GM19395 (cell line): ENCODE measurements around the gene OR4F15.

Experiments used
- ATAC-seq: cut with Tn5 transposase; IDR thresholded peaks from one replicate; pipeline ENCODE4 v1.9.1; 2021; ENCODE audit warnings: mild to moderate bottlenecking, moderate library complexity; ENCODE audit not compliant: unreplicated experiment

The OR4F15 gene

DNA sequence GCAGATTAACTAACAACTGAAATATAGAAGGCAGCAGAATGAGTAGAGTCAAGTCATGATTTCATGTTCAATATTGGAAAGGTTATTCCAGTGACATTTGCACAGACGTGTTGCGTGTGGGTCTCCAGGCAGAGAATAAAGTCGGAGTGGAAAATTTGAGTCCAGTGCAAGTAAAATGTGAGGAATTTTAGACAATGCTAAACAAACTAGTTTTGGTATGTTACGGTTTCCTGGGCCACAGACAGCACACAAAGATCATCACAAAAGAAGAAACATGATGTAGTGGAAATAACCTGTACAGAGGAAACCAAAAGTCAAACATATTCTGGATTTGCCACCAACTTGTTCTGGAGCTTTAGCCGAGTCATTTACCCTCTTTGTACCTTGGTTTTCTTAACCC lies 8.3 kb upstream of the OR4F15 start:
- ATAC-seq, result no peak

GRCh38 chr15:101804375-101804774 lies 7.6 kb upstream of the OR4F15 start:
- no peak for ATAC-seq

DNA sequence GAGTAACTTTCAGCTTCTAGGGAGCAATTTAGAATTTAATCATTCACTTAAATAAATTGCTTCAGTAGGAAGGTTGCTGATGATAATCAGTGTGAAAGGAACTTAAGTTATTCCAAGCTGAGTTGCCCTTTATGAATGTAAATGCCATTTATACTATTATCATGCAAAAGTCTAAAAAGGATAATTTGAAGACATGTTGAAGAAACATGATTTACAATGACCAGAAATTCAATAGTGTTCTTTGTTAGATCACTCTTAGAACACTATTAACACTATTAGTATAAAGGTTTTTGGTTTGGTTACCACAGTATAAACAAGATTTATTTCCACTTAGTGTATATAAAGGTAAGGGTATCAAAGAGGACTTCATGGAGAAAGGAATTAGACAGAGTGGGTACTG lies 7.1 kb upstream of the OR4F15 start:
- no peak for ATAC-seq

DNA sequence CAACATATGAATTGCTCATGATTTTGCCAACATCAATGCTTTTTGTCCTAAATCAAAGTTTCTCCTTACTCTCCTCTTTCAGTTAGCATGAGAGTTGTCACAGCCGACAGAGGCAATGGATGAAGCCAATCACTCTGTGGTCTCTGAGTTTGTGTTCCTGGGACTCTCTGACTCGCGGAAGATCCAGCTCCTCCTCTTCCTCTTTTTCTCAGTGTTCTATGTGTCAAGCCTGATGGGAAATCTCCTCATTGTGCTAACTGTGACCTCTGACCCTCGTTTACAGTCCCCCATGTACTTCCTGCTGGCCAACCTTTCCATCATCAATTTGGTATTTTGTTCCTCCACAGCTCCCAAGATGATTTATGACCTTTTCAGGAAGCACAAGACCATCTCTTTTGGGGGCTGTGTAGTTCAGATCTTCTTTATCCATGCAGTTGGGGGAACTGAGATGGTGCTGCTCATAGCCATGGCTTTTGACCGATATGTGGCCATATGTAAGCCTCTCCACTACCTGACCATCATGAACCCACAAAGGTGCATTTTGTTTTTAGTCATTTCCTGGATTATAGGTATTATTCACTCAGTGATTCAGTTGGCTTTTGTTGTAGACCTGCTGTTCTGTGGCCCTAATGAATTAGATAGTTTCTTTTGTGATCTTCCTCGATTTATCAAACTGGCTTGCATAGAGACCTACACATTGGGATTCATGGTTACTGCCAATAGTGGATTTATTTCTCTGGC lies 6.2 kb upstream of the OR4F15 start:
- no peak for ATAC-seq

- ATAC-seq, result no peak
These were observed 4.6 kb upstream of the OR4F15 start for GRCh38 chr15:101807345-101807945.

- ATAC-seq, result no peak
These were observed 3.8 kb upstream of the OR4F15 start for GRCh38 chr15:101808201-101808600.

DNA sequence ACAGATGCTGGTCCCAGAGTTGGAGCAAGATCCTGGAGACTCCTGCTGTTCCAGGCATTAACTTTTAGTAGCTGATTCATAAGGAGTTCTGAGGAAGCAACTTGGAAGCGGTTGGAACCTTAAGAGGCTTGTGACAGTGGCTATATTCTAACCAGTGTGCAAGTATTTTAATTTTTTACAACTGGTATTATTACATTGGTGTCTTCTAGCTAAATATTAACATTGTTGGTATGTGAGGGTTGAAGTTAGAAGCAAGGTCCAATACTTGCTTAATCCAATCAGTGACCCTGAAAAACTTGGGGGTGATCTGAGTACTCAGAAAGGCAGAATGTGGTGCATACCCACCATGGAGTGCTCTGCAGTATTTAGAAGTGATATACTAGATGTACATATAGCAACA lies 1.5 kb upstream of the OR4F15 start:
- ATAC-seq, result no peak

GRCh38 chr15:101810876-101811275 lies 1.1 kb upstream of the OR4F15 start:
- no peak for ATAC-seq

DNA sequence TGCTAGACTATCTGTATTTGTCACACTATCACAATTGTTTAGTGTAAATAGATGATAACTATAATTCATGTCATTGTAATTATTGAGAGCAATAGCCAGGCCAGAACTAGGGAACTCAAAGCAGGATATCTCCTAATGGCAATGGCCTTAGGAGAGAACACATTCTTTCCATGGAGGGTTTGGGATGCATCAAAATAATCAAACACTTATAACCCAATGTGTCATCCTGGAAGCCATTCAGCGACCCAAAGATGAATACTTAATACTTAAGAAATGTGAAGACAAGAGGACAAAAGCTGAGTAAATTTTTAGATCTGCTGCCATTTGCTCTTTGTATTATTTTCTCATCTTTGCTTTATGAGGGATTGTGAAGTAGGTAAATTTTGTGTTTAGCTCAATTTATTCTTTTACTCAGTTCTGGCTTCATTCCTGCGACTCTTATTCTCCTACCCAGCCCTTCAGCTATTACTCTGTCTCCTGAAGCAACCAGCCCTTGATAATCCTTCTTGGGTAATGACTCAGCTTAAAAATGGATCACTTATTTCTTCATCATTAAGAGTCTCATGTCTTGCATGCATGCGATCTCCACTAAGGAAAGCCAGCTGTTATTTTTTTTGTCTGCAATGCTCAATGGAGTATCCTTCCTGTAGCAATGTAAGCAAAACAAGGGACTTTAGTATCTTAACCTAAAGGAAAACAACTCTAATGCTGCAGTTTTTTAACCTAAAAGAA lies 2.0 kb downstream of the OR4F15 start:
- no peak for ATAC-seq

DNA sequence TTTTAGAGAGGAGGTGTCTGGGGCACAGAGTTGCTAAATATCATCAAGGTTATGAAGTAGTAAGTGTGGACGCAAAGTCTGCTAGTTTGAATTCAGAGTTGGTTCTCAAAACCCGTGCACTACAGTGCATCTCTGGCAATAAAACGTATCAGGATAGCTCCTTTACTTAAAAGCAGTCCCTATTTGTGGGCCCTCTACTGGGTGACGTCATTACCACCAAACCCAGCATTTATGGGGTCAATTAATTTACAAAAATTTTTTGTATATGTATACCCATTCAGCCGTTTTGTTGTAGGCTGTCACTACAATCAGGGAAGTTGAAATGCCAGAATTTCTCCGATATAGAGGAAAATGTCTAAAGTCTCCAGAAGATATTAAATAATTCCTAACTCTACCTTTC lies 8.8 kb downstream of the OR4F15 start:
- ATAC-seq, result no peak

GRCh38 chr15:101827257-101827656 lies 15.3 kb downstream of the OR4F15 start:
- no peak for ATAC-seq

DNA sequence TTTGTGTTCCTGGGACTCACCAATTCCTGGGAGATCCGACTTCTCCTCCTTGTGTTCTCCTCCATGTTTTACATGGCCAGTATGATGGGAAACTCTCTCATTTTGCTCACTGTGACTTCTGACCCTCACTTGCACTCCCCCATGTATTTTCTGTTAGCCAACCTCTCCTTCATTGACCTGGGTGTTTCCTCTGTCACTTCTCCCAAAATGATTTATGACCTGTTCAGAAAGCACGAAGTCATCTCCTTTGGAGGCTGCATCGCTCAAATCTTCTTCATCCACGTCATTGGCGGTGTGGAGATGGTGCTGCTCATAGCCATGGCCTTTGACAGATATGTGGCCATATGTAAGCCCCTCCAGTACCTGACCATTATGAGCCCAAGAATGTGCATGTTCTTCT lies 16.8 kb downstream of the OR4F15 start:
- no peak for ATAC-seq

GRCh38 chr15:101841656-101842055 lies 29.7 kb downstream of the OR4F15 start:
- no peak for ATAC-seq

DNA sequence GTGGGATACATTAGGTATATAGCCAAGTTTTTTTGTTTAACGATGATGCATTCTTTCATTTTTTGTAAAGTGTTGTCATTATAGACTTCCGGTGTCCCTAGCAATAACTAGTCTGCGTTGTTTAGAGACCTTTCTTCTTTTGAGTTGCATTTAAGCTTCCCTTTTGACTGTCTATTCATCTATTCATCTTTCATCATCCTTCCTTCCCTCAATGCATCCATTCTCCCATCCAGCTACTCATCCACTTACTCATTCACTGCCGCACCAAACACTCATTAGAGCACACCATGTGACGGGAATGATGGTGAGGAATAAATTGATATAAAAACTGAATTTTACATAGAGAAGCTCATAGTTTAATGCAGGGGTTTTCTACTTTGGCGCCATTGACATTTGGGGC lies 32.9 kb downstream of the OR4F15 start:
- no peak for ATAC-seq

- ATAC-seq, result no peak
These were observed 40.4 kb downstream of the OR4F15 start for GRCh38 chr15:101852356-101852755.
